AG04449 (cell line): ENCODE measurements around the gene RASSF4.

Experiments used
- CTCF ChIA-PET: fragments of 350-600 bp; formaldehyde crosslinking; extraction: SDS; loops from one replicate; lab custom pipeline; 2021; ENCODE audit warnings: antibody characterized with exemption; lab: Yijun Ruan, JAX
- POLR2A ChIA-PET: fragments of 400-600, 350-600 bp; formaldehyde crosslinking; extraction: SDS; loops from one replicate; lab custom pipeline; 2020; ENCODE audit warnings: antibody characterized with exemption, inconsistent platforms; lab: Yijun Ruan, JAX
- DNase-seq: peaks from one replicate; pipeline ENCODE4 v3.0.0-alpha.2; 2010; ENCODE audit warnings: low read depth, low spot score
- H3K4me3 ChIP-seq: 2 replicates; pipeline ENCODE4 v1.5.1; 2011; ENCODE audit warnings: low read depth, mild to moderate bottlenecking, control low read depth, low read length
- CTCF ChIP-seq: IDR thresholded peaks from one replicate; pipeline ENCODE4 v1.5.1; 2011; ENCODE audit warnings: mild to moderate bottlenecking, moderate library complexity, low read length, control low read depth, inconsistent platforms; ENCODE audit not compliant: insufficient read depth; ENCODE audit errors: missing control alignments

Gene RASSF4

GRCh38 chr10:44972874-44973306 is 13.3 kb downstream of the RASSF4 start:
- ChIA-PET CTCF (interaction anchor here (1.9 to 2.6 kb wide), 3 partner anchors 11 to 39 kb away, joined by 8 to 18 read pairs (median 18); no protein-coding TSS in a partner anchor), POLR2A (interaction anchor here (0.8 kb wide), 1 partner anchor 8 kb away, joined by 3 read pairs; no protein-coding TSS in a partner anchor)
- no peak for TF ChIP-seq CTCF
- no peak for DNase-seq
- no peak overlapping the region for H3K4me3 ChIP-seq

GRCh38 chr10:44973323-44974081 is 13.9 kb downstream of the RASSF4 start:
- no peak for DNase-seq
- ChIA-PET POLR2A (no interaction called here), CTCF (interaction anchor here (1.0 to 2.6 kb wide), 4 partner anchors 8 to 40 kb away, joined by 8 to 18 read pairs (median 13); no protein-coding TSS in a partner anchor)
- TF ChIP-seq CTCF, result no peak
- no peak overlapping the region for H3K4me3 ChIP-seq

- peak overlapping the region; percentile 49 for H3K4me3 ChIP-seq
- ChIA-PET CTCF (interaction anchor here (1.0 to 2.6 kb wide), 4 partner anchors 9 to 41 kb away, joined by 8 to 18 read pairs (median 13); no protein-coding TSS in a partner anchor), POLR2A (no interaction called here)
- TF ChIP-seq CTCF, result no peak
- DNase-seq, result no peak
These were observed 14.6 kb downstream of the RASSF4 start for GRCh38 chr10:44974082-44974627.

GRCh38 chr10:44974628-44975430 is 15.2 kb downstream of the RASSF4 start:
- DNase-seq, result no peak
- ChIA-PET POLR2A (no interaction called here), CTCF (interaction anchor here (1.0 to 4.4 kb wide), 8 partner anchors 9 to 42 kb away, joined by 4 to 51 read pairs (median 13); no protein-coding TSS in a partner anchor)
- peak; percentile 85 for TF ChIP-seq CTCF
- peak overlapping the region; percentile 50 for H3K4me3 ChIP-seq

- POLR2A ChIA-PET, result interaction anchor here (0.6 kb wide), 1 partner anchor 1102 kb away, joined by 4 read pairs; no protein-coding TSS in a partner anchor
- TF ChIP-seq CTCF, result no peak
- H3K4me3 ChIP-seq, result peak overlapping the region; percentile 50
- no peak for DNase-seq
- CTCF ChIA-PET, result interaction anchor here (0.7 to 4.4 kb wide), 7 partner anchors 10 to 48 kb away, joined by 3 to 51 read pairs (median 4); no protein-coding TSS in a partner anchor
These were observed 16.1 kb downstream of the RASSF4 start for GRCh38 chr10:44975431-44976331.
